CD4-positive, alpha-beta T cell treated with Interleukin-6 for 4 hours (primary cell): ENCODE measurements around the gene ALDH1L1.

Source experiments
- DNase-seq: peaks from one replicate; pipeline ENCODE4 v3.0.0-alpha.2; 2020; ENCODE audit warnings: mixed read lengths

The ALDH1L1 gene

GRCh38 chr3:126132751-126133511, 47.5 kb downstream of the ALDH1L1 start:
- DNase-seq: no peak

GRCh38 chr3:126131881-126132750, 48.3 kb downstream of the ALDH1L1 start:
- DNase-seq: no peak

GRCh38 chr3:126130981-126131745, 49.2 kb downstream of the ALDH1L1 start:
- DNase-seq: no peak

GRCh38 chr3:126130081-126130855, 50.1 kb downstream of the ALDH1L1 start:
- no peak for DNase-seq

- DNase-seq: no peak
Observed at GRCh38 chr3:126129398-126129891, 50.9 kb downstream of the ALDH1L1 start.

GRCh38 chr3:126128504-126129397, 51.6 kb downstream of the ALDH1L1 start:
- no peak for DNase-seq

GRCh38 chr3:126127904-126128303, 52.5 kb downstream of the ALDH1L1 start:
- no peak for DNase-seq

GRCh38 chr3:126127452-126127851, 52.9 kb downstream of the ALDH1L1 start:
- no peak for DNase-seq

- no peak for DNase-seq
Observed at GRCh38 chr3:126126811-126127431, 53.5 kb downstream of the ALDH1L1 start.

- DNase-seq: no peak
Observed at GRCh38 chr3:126126286-126126685, 54.1 kb downstream of the ALDH1L1 start.

GRCh38 chr3:126125781-126126251, 54.6 kb downstream of the ALDH1L1 start:
- DNase-seq: no peak

GRCh38 chr3:126125341-126125740, 55.0 kb downstream of the ALDH1L1 start:
- no peak for DNase-seq

GRCh38 chr3:126124896-126125295, 55.5 kb downstream of the ALDH1L1 start:
- no peak for DNase-seq

- DNase-seq: no peak
Observed at GRCh38 chr3:126124148-126124868, 56.1 kb downstream of the ALDH1L1 start.

- no peak for DNase-seq
Observed at GRCh38 chr3:126121632-126122031, 58.8 kb downstream of the ALDH1L1 start.

- no peak for DNase-seq
Observed at GRCh38 chr3:126121074-126121473, 59.3 kb downstream of the ALDH1L1 start.

GRCh38 chr3:126119976-126120375, 60.4 kb downstream of the ALDH1L1 start:
- DNase-seq: no peak

GRCh38 chr3:126119008-126119675, 61.2 kb downstream of the ALDH1L1 start:
- no peak for DNase-seq

GRCh38 chr3:126118591-126118990, 61.8 kb downstream of the ALDH1L1 start:
- no peak for DNase-seq
